IMR-90 (cell line): Measurements from ENCODE around the gene AGMO. TPM values are rescaled to one million over a fixed set of nuclear protein-coding genes. Genes with fewer than 3 reads are reported as not detected.

ENCODE experiments used
- ATAC-seq: fragments of 200-7000 bp; cut with Tn5 transposase; 2 replicates; pipeline ENCODE4 v1.9.1; 2020; ENCODE audit warnings: low read depth, mild to moderate bottlenecking, moderate library complexity
- BruUV-seq: library from RNA; stranded (reverse); fragments of 400-500 nt; replicated peaks from 2 replicates; lab custom pipeline; 2021; lab: Mats Ljungman, UMichigan
- CTCF ChIA-PET: fragments of 300-600 bp; formaldehyde crosslinking; extraction: SDS; loops from one replicate; lab custom pipeline; 2021; ENCODE audit warnings: antibody characterized with exemption; lab: Yijun Ruan, JAX
- POLR2A ChIA-PET: fragments of 300-600 bp; sonication (Branson Sonifier 250); formaldehyde crosslinking; loops from one replicate; lab custom pipeline; 2022; ENCODE audit warnings: antibody characterized with exemption; ENCODE audit not compliant: unreplicated experiment; lab: Charles Lee
- DNase-seq: peaks from one replicate; pipeline ENCODE4 v3.0.0; 2013
- H2AFZ ChIP-seq: replicated peaks from 2 replicates; pipeline ENCODE3; 2013; ENCODE audit warnings: low read length, mild to moderate bottlenecking; ENCODE audit not compliant: poor library complexity
- H2AK5ac ChIP-seq: 2 replicates; pipeline ENCODE4 v1.6.1; 2013; ENCODE audit warnings: low read depth, low read length, inconsistent platforms
- H2AK9ac ChIP-seq: replicated peaks from 2 replicates; pipeline ENCODE3; 2013; ENCODE audit warnings: mild to moderate bottlenecking, low read depth, low read length, moderate library complexity; ENCODE audit not compliant: poor library complexity
- H2BK120ac ChIP-seq: 2 replicates; pipeline ENCODE4 v1.6.1; 2013; ENCODE audit warnings: low read depth, low read length, inconsistent platforms
- H2BK15ac ChIP-seq: 3 replicates; pipeline ENCODE4 v1.6.1; 2013; ENCODE audit warnings: low read depth, low read length, inconsistent platforms
- H2BK20ac ChIP-seq: 2 replicates; pipeline ENCODE4 v1.6.1; 2013; ENCODE audit warnings: low read depth, mild to moderate bottlenecking, inconsistent platforms, low read length, moderate library complexity
- H2BK5ac ChIP-seq: 2 replicates; pipeline ENCODE4 v1.6.1; 2013; ENCODE audit warnings: mild to moderate bottlenecking, low read depth, low read length, inconsistent platforms; ENCODE audit not compliant: poor library complexity, severe bottlenecking
- H3K14ac ChIP-seq: replicated peaks from 2 replicates; pipeline ENCODE4 v1.6.1; 2013; ENCODE audit warnings: low read depth, low read length, inconsistent platforms
- H3K18ac ChIP-seq: 2 replicates; pipeline ENCODE4 v1.6.1; 2013; ENCODE audit warnings: low read depth, low read length, control low read depth
- H3K23ac ChIP-seq: 2 replicates; pipeline ENCODE4 v1.6.1; 2013; ENCODE audit warnings: low read depth, low read length, inconsistent platforms
- H3K27ac ChIP-seq: 2 replicates; pipeline ENCODE4 v1.5.1; 2013; ENCODE audit warnings: mild to moderate bottlenecking, control low read depth, low read length; ENCODE audit not compliant: insufficient read depth
- H3K27me3 ChIP-seq: 2 replicates; pipeline ENCODE4 v1.6.1; 2013; ENCODE audit warnings: low read length; ENCODE audit not compliant: control insufficient read depth, insufficient read depth
- H3K36me3 ChIP-seq: 2 replicates; pipeline ENCODE4 v1.6.1; 2013; ENCODE audit warnings: low read length, mixed read lengths; ENCODE audit not compliant: control insufficient read depth, insufficient read depth
- H3K4ac ChIP-seq: 2 replicates; pipeline ENCODE4 v1.6.1; 2013; ENCODE audit warnings: low read depth, low read length, inconsistent platforms
- H3K4me1 ChIP-seq: 2 replicates; pipeline ENCODE4 v1.6.1; 2013; ENCODE audit warnings: low read length, mixed read lengths; ENCODE audit not compliant: control insufficient read depth, insufficient read depth
- H3K4me2 ChIP-seq: 2 replicates; pipeline ENCODE4 v1.6.1; 2013; ENCODE audit warnings: low read depth, mild to moderate bottlenecking, control low read depth, low read length, moderate library complexity
- H3K4me3 ChIP-seq: 2 replicates; pipeline ENCODE4 v1.5.1; 2013; ENCODE audit warnings: low read depth, mild to moderate bottlenecking, control low read depth, low read length, moderate library complexity; ENCODE audit not compliant: insufficient read depth
- H3K56ac ChIP-seq: 2 replicates; pipeline ENCODE4 v1.6.1; 2013; ENCODE audit warnings: low read length, inconsistent platforms; ENCODE audit not compliant: insufficient read depth; ENCODE audit errors: extremely low read depth
- H3K79me1 ChIP-seq, 2 experiments: 2 replicates each; pipeline ENCODE4 v1.6.1; 2013; ENCODE audit warnings: low read length in 2 of 2, inconsistent platforms in 1 of 2, low read depth in 1 of 2
- H3K9ac ChIP-seq: 2 replicates; pipeline ENCODE4 v1.6.1; 2013; ENCODE audit warnings: low read depth, low read length, control low read depth
- H3K9me1 ChIP-seq: 2 replicates; pipeline ENCODE4 v1.6.1; 2013; ENCODE audit warnings: low read length, inconsistent platforms; ENCODE audit not compliant: insufficient read depth
- H3K9me3 ChIP-seq: 2 replicates; pipeline ENCODE4 v1.6.1; 2013; ENCODE audit warnings: low read length; ENCODE audit not compliant: control insufficient read depth, insufficient read depth
- H4K20me1 ChIP-seq: 2 replicates; pipeline ENCODE4 v1.6.1; 2013; ENCODE audit warnings: low read length, inconsistent platforms; ENCODE audit not compliant: insufficient read depth
- H4K5ac ChIP-seq: 2 replicates; pipeline ENCODE4 v1.6.1; 2013; ENCODE audit warnings: mild to moderate bottlenecking, low read depth, low read length, control low read depth
- H4K8ac ChIP-seq, 2 experiments: 2 replicates each; pipeline ENCODE4 v1.6.1; 2013; ENCODE audit warnings: low read depth in 2 of 2, low read length in 2 of 2, control low read depth in 1 of 2, inconsistent platforms in 1 of 2
- H4K91ac ChIP-seq: 2 replicates; pipeline ENCODE4 v1.6.1; 2013; ENCODE audit warnings: low read depth, low read length, inconsistent platforms; ENCODE audit not compliant: insufficient read depth
- CEBPB ChIP-seq: IDR thresholded peaks from 2 replicates; pipeline ENCODE4 v1.6.1; 2012; ENCODE audit warnings: low read depth, low read length, improper control_type of control experiment
- MXI1 ChIP-seq: IDR thresholded peaks from 2 replicates; pipeline ENCODE4 v1.6.1; 2012; ENCODE audit warnings: low read depth, mild to moderate bottlenecking, low read length, moderate library complexity, borderline replicate concordance
- NFE2L2 ChIP-seq: fragments of 150-350 bp; IDR thresholded peaks from 2 replicates; pipeline ENCODE4 v1.6.1; 2016; ENCODE audit warnings: low read depth, mild to moderate bottlenecking, low read length
- POLR2A ChIP-seq: IDR thresholded peaks from 2 replicates; pipeline ENCODE4 v1.6.1; 2012; ENCODE audit warnings: mild to moderate bottlenecking, low read depth, low read length
- RFX5 ChIP-seq: IDR thresholded peaks from 2 replicates; pipeline ENCODE4 v1.8.0; 2012; ENCODE audit warnings: low read depth, mild to moderate bottlenecking, low read length, moderate library complexity
- WGBS, 2 experiments: methylation state at CpG; one replicate each; pipeline versions ENCODE4 v1.1.5 to v1.1.7; 2013; ENCODE audit warnings: missing lambda C conversion rate in 2 of 2; ENCODE audit not compliant: insufficient read length in 1 of 2; ENCODE audit errors: extremely low coverage in 2 of 2; 5-methylcytosine and 5-hydroxymethylcytosine counted together
- dilution Hi-C: fragments of 300-500 bp; cut with HindIII; formaldehyde crosslinking; loops from one replicate; pipeline ENCODE4 v1.14.3; 2018; ENCODE audit warnings: low sequenced_read_pairs; ENCODE audit not compliant: unreplicated experiment
- in situ Hi-C: fragments of 300-500 bp; cut with MboI; formaldehyde crosslinking; loops from 3 replicates; pipeline ENCODE4 v1.14.3; 2019; ENCODE audit warnings: low sequenced_read_pairs, inconsistent platforms, mixed read lengths
- intact Hi-C: fragments of 100-400 bp; cut with micrococcal nuclease; formaldehyde crosslinking; loops from 2 replicates; pipeline ENCODE4 v1.10.0; 2022
- polyA plus RNA-seq, 3 experiments: library from polyadenylated mRNA; depleted of rRNA; stranded (reverse); fragments of >200 nt; gene quantifications; 2 replicates each; pipeline ENCODE4 v1.2.3, GENCODE V29; 2012; ENCODE audit warnings: low replicate concordance in 1 of 3
- total RNA-seq: library from RNA; depleted of rRNA; stranded (reverse); fragments of >200 nt; gene quantifications from 2 replicates; pipeline ENCODE4 v1.2.3, GENCODE V29; 2012
- TF ChIP-seq, protein P1 (sequence below): fragments of 150-350 bp; IDR thresholded peaks from 2 replicates; pipeline ENCODE4 v1.6.1; 2016; ENCODE audit warnings: low read depth, mild to moderate bottlenecking, low read length, moderate library complexity, borderline replicate concordance

Gene AGMO
- total and polyA plus RNA-seq, 2 of the 4 experiments (the other 2 are of a cell fraction): not detected

DNA sequence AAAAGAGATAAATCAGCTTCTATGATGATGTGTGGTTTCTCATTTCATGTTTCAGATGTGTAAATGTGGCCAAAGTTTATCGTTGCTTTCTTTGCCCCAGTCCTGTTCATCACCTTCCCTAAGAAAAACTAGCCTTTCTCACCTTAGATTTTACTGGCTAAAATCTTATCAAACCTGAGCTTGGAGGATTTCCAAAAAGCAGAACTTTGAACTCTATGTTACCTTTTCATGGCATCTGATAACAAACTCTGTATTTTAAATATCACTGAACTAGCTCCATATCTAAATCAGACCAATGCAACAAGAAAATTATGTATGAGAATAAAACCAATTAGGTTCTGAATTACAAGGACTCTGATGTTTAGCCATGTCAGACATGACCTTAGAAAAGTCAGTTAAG, 335.8 kb downstream of the AGMO start:
- Histone ChIP-seq H3K9ac (no peak overlapping the region), H3K14ac (no peak overlapping the region), H4K91ac (no peak overlapping the region), H4K8ac (no peak overlapping the region), H3K9me3 (no peaks in the 10 kb centered on the region; the same call in 1 of the 2 replicates), H3K36me3 (no peaks in the 10 kb centered on the region), H3K4me3 (no peak overlapping the region), H3K4ac (no peak overlapping the region), H3K27ac (no peak overlapping the region), H3K18ac (no peak overlapping the region), H3K56ac (no peak overlapping the region), H2AFZ (no peak overlapping the region), H2BK20ac (no peak overlapping the region), H3K4me2 (no peak overlapping the region), H3K9me1 (no peaks in the 10 kb centered on the region), H3K27me3 (no peaks in the 10 kb centered on the region), H3K79me1 (no peaks in the 10 kb centered on the region), H3K23ac (no peak overlapping the region), H2BK5ac (no peak overlapping the region), H2BK15ac (no peak overlapping the region), H2AK9ac (no peak overlapping the region), H4K5ac (no peak overlapping the region), H3K4me1 (no peaks in the 10 kb centered on the region), H2BK120ac (no peak overlapping the region), H2AK5ac (no peak overlapping the region), H4K20me1 (no peaks in the 10 kb centered on the region)
- ChIA-PET CTCF (no interaction called here), POLR2A (no interaction called here)
- TF ChIP-seq RFX5: no peak
- no peak for TF ChIP-seq MXI1
- no peak for TF ChIP-seq CEBPB
- TF ChIP-seq NFE2L2: no peak
- TF ChIP-seq POLR2A: no peak
- TF ChIP-seq, protein P1, sequence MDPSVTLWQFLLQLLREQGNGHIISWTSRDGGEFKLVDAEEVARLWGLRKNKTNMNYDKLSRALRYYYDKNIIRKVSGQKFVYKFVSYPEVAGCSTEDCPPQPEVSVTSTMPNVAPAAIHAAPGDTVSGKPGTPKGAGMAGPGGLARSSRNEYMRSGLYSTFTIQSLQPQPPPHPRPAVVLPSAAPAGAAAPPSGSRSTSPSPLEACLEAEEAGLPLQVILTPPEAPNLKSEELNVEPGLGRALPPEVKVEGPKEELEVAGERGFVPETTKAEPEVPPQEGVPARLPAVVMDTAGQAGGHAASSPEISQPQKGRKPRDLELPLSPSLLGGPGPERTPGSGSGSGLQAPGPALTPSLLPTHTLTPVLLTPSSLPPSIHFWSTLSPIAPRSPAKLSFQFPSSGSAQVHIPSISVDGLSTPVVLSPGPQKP: no peak
- ATAC-seq (no peak), DNase-seq (no peak)
- in situ Hi-C loops (no loop called here), dilution Hi-C loops (no loop called here), intact Hi-C loops (no loop called here)
- WGBS, 2 experiments: no CpG with 5 or more reads among the region's 1 CpG
- BruUV-seq: no TSS peak
